Activated CD8-positive, alpha-beta memory T cell treated with anti-CD3 and anti-CD28 coated beads for 36 hours (primary cell): ENCODE results near the gene OLFML2A. TPM values are rescaled to one million over a fixed set of nuclear protein-coding genes. Genes with fewer than 3 reads are reported as not detected.

Experiments used
- CTCF ChIA-PET: fragments of 350-600 bp; sonication (Branson Sonifier 250); formaldehyde crosslinking; loops from one replicate; lab custom pipeline; 2021; ENCODE audit warnings: antibody characterized with exemption; lab: Charles Lee
- POLR2A ChIA-PET: fragments of 350-600 bp; sonication (Branson Sonifier 250); formaldehyde crosslinking; loops from one replicate; lab custom pipeline; 2021; ENCODE audit warnings: antibody characterized with exemption; lab: Charles Lee
- total RNA-seq, 2 experiments: library from RNA; stranded (reverse); gene quantifications; one replicate each; pipeline ENCODE4 v1.2.3, GENCODE V29; 2021

The OLFML2A gene
- total RNA-seq, 2 experiments from 2014 or later, result 0.04 TPM; not detected in 1

DNA sequence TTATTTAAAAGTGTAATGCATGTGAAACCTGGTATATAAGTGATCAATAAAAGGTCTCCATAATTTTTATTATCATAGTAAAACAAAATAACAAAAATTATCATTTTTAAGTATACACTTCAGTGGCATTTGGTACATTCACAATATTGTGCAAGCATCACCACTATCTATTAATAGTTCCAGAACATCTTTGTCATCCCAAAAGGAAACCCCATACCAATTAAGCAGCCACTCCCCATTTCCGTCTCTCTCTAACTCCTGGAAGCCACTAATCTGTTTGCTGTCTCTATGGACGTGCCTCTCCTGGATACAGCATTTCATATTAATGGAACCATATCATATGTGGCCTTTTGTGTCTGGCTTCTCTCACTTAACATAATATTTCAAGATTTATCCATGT, 7.6 kb downstream of the OLFML2A start:
- POLR2A ChIA-PET, result no interaction called here
- CTCF ChIA-PET, result no interaction called here

- CTCF ChIA-PET, result interaction anchor here (1.1 kb wide), 1 partner anchor 66 kb away, joined by 3 read pairs; the partner anchor contains the start of gene WDR38
- POLR2A ChIA-PET, result no interaction called here
These were observed 10.1 kb downstream of the OLFML2A start for GRCh38 chr9:124786881-124787573.

GRCh38 chr9:124788542-124789217, 11.7 kb downstream of the OLFML2A start:
- CTCF ChIA-PET, result interaction anchor here (1.0 kb wide), 1 partner anchor 64 kb away, joined by 3 read pairs; no protein-coding TSS in a partner anchor
- POLR2A ChIA-PET, result no interaction called here

DNA sequence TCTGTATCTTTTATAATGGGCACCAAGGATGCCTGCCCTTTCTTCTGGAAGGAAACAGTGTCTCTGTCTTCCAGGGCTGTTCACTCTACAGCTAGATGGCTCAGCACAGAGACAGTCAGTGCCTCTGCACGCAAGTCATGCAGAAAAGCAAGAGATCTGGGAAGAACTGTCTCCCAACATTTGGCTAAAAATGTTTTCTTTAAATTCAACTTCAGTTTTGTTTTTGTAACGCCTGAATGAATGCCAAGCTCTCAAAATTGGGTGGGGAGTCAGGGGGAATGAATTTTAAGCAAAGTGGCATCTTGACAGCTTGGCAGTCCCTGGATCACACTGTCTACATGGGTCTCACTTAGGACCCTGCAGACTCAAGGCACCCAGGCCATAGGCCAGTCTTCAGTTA, 12.6 kb downstream of the OLFML2A start:
- ChIA-PET POLR2A (no interaction called here), CTCF (no interaction called here)

DNA sequence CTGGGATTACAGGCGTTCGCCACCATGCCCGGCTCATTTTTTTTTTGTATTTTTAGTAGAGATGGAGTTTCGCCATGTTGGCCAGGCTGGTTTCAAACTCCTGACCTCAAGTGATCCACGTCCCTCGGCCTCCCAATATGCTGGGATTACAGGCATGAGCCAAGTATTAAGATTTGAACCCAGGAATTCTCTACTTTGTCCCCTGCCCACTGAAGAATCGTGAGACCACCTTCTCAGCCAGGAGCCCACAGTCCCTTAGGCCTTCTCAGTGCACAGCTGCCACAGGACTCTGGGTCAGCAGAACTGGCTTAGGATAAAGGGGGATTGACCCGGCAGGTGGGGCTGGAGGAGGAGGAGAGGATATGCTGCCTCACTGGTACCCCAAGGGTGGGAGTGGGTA, 13.4 kb downstream of the OLFML2A start:
- ChIA-PET POLR2A (no interaction called here), CTCF (interaction anchor here (0.6 kb wide), 1 partner anchor 37 kb away, joined by 3 read pairs; no protein-coding TSS in a partner anchor)

DNA sequence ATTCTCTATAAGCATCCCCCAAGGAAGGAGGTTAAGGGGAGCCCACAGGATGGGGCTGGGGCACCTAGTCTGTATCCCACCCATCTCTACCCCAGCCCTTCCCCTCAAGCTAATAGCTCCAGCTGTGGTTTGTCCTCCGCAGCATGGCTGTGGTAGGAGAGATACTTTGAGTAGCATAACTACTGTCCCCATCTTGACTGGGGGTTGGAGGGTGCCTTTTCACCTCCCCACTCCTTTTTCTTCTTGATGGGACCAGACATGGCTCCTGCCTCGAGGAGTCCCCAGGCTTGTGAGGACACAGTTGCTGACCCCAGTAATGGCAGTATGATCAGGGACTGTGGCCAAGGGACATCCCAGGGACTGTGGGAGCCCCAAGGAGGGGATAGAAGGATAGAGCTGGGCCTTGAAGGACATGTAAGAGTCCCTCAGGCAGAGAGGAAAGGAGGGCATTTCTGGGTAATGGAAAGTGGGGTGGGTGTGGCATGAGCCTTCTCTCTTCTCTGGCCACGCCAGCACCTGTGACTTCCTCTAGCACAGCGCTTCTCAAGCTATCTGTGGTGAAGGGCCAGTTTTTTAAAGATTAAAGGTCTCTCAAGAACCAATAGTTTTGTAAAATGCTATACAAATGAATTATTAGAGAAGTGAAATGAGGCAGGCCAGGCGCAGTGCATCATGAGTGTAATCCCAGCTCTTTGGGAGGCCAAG, 14.0 kb downstream of the OLFML2A start:
- ChIA-PET POLR2A (no interaction called here), CTCF (interaction anchor here (0.6 to 0.8 kb wide), 2 partner anchors 38 to 63 kb away, joined by 3 read pairs; partner anchors contain the start of gene WDR38)

- ChIA-PET POLR2A (no interaction called here), CTCF (no interaction called here)
These were observed 15.5 kb downstream of the OLFML2A start for GRCh38 chr9:124792257-124793014.

GRCh38 chr9:124793015-124793541, 16.1 kb downstream of the OLFML2A start:
- POLR2A ChIA-PET, result no interaction called here
- CTCF ChIA-PET, result no interaction called here

- POLR2A ChIA-PET, result interaction anchor here (0.6 kb wide), 1 partner anchor 94 kb away, joined by 3 read pairs; no protein-coding TSS in a partner anchor
- CTCF ChIA-PET, result interaction anchor here (1.7 kb wide), 1 partner anchor 58 kb away, joined by 4 read pairs; no protein-coding TSS in a partner anchor
These were observed 18.1 kb downstream of the OLFML2A start for GRCh38 chr9:124794902-124795491.

- CTCF ChIA-PET, result interaction anchor here (1.1 to 1.7 kb wide), 3 partner anchors 21 to 57 kb away, joined by 3 to 5 read pairs (median 4); no protein-coding TSS in a partner anchor
- POLR2A ChIA-PET, result no interaction called here
These were observed 19.0 kb downstream of the OLFML2A start for GRCh38 chr9:124795881-124796431.

DNA sequence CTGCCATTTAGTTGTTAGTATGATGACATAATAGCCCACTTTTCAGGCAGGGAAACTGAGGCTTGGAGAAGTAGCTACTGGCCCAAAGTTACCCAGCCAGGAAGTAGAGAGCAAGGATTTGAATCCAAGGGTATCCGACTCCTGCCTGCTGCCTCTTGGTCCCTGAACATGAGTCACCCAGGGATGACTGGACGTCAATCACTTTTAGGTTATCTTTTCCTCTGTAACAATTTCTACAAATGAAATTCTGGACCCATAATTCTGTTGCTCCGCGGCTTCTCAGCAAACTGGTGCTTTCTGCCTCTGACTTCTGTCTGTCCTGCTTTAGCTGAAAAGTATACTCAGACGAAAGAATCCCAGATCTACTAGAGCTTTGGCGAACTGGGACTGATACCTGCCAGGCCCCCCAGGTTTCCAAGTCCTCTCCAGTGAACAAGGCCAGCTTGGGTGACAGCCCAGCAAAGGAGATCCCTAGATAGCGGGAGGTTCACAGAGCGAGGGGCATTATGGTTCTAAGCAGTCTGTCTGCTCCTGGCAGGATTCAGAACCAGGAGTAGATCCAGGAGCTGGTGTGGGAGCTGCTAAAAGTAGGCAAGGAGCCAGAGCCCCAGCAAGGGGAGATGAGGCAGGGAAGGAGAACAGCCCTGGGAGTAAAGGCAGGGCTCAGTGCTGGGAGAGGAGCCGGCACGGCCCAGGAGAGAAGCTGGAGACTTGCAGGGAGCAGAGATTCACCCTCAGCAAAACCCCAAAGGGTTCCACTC, 20.6 kb downstream of the OLFML2A start:
- ChIA-PET POLR2A (interaction anchor here (0.7 kb wide), 1 partner anchor 16 kb away, joined by 5 read pairs; no protein-coding TSS in a partner anchor), CTCF (interaction anchor here (1.7 kb wide), 1 partner anchor 25 kb away, joined by 5 read pairs; no protein-coding TSS in a partner anchor)

- CTCF ChIA-PET, result interaction anchor here (1.2 kb wide), 1 partner anchor 25 kb away, joined by 3 read pairs; no protein-coding TSS in a partner anchor
- POLR2A ChIA-PET, result no interaction called here
These were observed 22.5 kb downstream of the OLFML2A start for GRCh38 chr9:124799274-124800006.

DNA sequence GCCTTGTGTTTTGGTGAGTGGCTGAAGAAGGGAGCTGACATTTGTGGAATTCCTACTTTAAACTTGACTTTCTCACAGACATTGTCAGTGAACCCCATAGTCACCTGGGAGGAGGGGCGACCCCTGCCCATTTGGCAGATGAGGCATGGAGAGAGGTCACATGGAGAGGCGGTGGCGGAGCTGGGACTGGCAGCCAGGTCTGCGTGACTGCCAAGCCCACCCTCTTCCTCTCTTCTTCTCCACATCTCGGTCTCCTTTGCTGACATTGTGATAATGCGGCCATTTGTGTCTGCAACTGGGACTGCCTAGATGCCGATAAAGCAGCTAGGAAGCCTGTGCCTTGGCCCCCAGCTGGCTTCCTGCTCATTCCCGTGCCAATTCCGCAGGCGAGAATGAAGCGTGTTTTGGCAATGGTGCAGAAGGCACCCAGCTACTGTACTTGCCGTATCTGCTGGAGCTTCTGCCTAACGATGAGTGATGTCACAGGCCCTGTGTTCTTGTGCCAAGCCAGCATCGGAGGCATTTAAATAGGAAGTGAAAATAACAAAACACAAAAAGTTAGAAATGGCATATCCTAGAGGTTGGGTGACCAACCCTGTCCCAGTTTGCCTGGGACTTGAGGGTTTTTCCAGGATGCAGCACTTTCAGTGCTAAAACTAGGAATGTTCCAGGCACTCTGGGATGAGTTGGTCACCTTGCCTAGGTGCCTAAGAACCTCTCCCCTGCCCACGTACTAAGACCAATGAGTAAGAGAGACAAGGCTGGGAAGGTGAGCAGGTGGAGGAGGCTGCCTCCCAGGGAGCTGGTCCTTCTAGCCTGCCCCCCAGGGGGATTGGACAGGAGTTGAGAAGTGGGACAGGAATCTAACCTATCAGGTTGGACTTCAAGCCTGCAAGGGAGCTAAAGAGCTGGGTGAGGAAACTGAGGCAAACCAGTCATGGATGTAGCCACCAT, 23.6 kb downstream of the OLFML2A start:
- CTCF ChIA-PET, result interaction anchor here (1.2 kb wide), 1 partner anchor 26 kb away, joined by 3 read pairs; no protein-coding TSS in a partner anchor

DNA sequence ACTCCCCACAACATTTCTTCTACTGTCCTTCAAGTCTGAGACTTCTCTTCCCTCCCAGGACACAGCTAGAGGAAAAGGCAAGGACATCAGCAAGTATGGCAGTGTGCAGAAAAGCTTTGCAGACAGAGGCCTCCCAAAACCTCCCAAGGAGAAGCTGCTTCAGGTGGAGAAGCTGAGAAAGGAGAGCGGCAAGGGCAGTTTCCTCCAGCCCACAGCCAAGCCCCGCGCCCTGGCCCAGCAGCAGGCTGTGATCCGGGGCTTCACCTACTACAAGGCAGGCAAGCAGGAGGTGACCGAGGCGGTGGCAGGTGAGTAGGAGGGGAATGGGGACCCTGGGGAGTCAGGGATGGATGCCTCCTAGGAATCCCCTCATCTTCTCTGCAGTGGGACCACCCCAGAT, 24.4 kb downstream of the OLFML2A start:
- CTCF ChIA-PET, result no interaction called here

More for the DNA sequence above, 23.6 kb downstream of the OLFML2A start:
- POLR2A ChIA-PET, result no interaction called here

DNA sequence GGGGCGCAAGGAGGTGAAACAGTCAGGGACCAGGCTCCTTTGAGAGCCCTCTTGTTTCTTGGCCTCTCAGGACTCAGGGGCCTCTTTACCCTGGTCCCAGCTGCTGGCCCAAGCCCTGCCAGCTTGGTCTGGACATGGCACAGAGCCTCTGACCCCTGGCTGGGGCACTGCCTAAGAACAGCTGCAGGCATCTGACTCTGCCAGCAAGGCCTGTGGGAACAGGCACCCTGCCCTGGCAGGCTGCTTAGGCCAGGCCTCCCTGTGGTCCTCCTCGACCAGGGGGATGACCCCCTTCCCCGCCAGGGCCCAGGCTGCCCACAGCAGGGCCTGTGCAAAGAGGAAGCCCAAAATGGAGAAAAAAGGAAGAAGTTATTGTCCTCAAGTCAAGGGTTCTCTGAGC, 25.5 kb downstream of the OLFML2A start:
- ChIA-PET POLR2A (no interaction called here), CTCF (no interaction called here)

More for the DNA sequence above, 24.4 kb downstream of the OLFML2A start:
- POLR2A ChIA-PET, result no interaction called here
